ACHN (cell line): Measurements from ENCODE around the gene ZNF213.

Experiments
- DNase-seq: peaks from one replicate; pipeline ENCODE4 v3.0.0-alpha.2; 2015
- in situ Hi-C: cut with HindIII; loops from 2 replicates; pipeline ENCODE4 v1.10.0; 2017; ENCODE audit warnings: low sequenced_read_pairs, low pct_ligation_motif_present, low pct_unique_long_range_greater_than_20kb

The ZNF213 gene

GRCh38 chr16:3143598-3144320, 8.9 kb downstream of the ZNF213 start:
- no peak for DNase-seq

GRCh38 chr16:3144321-3144983, 9.6 kb downstream of the ZNF213 start:
- DNase-seq = no peak
- in situ Hi-C loops = no loop called here

More at GRCh38 chr16:3143598-3144320, 8.9 kb downstream of the ZNF213 start:
- in situ Hi-C loops = no loop called here

DNA sequence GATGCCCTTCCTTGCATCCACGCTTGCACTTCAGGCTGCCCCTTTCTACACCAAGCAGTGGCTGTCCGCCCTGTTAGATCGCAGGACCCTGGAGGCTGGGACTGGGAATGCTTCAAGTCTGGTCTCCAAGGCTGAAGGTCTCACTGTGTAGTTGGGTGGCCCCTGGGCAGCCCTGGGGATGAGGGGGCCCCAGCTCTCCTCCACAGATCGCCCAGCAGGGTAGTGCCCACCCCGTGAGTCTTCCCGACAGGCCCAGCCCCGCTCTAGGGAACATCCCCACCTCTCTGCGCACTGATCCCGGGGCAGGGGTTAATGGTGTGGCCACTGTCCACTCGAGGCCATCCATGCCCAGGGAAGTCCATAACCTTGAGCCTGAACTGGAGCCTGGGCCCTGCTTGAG, 10.3 kb downstream of the ZNF213 start:
- DNase-seq = no peak
- in situ Hi-C loops = no loop called here

DNA sequence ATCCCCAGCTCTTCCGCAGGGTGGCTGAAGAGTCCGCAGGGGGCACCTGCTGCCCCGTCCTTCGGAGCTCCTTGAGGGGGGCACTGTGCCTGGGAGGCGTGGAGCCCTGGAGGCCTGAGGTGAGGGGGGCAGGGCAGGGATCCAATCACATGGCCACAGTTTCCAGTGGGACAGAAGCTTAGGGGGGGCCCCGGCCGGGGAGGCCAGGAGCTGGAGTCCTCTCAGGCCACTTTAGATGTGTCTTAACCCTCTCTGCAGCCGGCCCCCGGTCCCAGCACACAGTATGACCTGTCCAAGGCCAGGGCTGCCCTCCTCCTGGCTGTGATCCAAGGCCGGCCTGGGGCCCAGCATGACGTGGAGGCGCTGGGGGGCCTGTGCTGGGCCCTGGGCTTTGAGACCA, 10.8 kb downstream of the ZNF213 start:
- in situ Hi-C loops = no loop called here
- no peak for DNase-seq

GRCh38 chr16:3147046-3147756, 12.4 kb downstream of the ZNF213 start:
- in situ Hi-C loops = no loop called here
- DNase-seq = no peak

GRCh38 chr16:3147757-3148104, 12.9 kb downstream of the ZNF213 start:
- no peak for DNase-seq
- in situ Hi-C loops = no loop called here

DNA sequence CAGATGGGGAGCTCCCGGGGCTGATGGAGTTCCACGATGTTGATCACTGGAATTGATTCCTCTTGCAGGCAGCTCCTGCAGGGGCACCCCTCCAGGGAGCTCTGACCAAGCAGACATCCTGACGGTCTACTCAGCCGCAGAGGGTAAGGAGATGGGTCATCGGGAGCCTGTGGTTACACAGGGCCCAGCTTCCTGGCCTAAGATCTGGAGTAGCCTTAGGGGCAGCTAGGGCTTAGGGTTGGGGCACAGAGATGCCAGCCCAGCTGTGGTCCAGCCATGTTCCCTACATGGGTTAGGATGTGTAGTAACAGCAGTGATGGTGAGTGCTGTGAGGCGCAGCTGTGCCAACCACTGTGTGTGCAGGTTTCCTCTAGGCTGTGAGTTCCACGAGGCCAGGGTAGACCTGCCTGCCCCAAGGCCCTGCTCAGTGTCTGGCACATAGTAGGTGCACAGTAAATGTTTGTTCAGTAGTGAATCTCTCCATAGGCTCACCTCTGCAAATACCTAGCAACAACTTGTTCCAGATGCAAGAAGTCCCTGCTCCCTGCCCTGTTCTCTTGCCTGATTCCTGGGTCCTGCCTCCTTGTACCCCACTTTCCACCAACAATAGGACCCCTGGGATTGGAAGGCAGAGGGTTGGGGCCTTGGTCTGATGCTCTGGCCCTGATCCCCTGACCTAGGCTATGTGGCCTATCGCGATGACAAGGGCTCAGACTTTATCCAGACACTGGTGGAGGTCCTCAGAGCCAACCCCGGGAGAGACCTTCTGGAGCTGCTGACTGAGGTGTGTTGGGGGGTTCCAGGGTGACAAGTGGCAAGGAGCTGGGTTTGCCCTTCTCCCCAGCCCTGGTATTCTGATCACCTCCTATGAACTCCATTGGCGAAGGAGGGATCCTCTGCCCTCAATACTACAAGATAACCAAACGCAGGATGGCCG, 13.7 kb downstream of the ZNF213 start:
- no peak for DNase-seq
- in situ Hi-C loops = no loop called here

DNA sequence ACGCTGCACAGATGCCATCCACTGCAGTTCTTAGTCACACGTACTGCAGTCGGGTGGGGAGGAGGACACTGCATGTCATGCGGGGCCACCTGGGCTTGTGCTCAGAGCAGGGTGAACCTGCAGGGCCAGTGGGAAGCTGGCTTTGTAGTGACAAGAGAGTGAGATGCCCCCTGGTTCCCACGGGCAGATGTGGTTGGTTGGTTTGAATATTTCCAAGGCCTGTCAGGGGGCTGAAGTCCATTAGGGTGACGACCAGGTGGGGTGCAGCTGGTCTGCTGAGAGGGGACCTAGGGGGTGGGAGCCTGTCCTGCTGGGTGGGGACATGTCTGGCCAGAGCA, 14.3 kb downstream of the ZNF213 start:
- in situ Hi-C loops = no loop called here
- no peak for DNase-seq

- in situ Hi-C loops = no loop called here
- DNase-seq = peak; percentile 39
Measured at GRCh38 chr16:3149630-3150345, 15.0 kb downstream of the ZNF213 start.

GRCh38 chr16:3150346-3151218, 15.8 kb downstream of the ZNF213 start:
- DNase-seq = peak; percentile 98
- in situ Hi-C loops = no loop called here

GRCh38 chr16:3152027-3152276, 17.1 kb downstream of the ZNF213 start:
- no peak for DNase-seq
- in situ Hi-C loops = no loop called here

GRCh38 chr16:3152277-3152990, 17.6 kb downstream of the ZNF213 start:
- peak; percentile 96 for DNase-seq
- in situ Hi-C loops = no loop called here

DNA sequence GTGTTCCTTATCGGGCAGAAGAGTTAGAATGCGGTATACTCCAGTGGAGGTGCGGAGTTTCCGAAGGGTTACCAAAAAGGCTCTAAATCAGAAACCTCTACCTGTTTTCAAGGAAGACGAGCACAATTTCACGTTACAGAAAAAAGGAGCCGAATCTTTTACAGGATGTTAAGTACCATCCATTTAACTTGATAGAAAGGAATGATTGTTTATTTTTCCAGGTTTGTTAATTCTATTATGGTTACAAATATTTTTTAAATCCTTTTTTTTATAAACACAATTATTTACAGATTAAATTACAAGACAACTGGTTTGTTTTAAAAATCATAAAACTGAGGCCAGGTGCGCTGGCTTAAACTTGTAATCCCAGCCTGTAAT, 18.2 kb downstream of the ZNF213 start:
- in situ Hi-C loops = no loop called here
- DNase-seq = no peak

- no peak for DNase-seq
- in situ Hi-C loops = no loop called here
Measured at GRCh38 chr16:3155181-3155580, 20.4 kb downstream of the ZNF213 start.

DNA sequence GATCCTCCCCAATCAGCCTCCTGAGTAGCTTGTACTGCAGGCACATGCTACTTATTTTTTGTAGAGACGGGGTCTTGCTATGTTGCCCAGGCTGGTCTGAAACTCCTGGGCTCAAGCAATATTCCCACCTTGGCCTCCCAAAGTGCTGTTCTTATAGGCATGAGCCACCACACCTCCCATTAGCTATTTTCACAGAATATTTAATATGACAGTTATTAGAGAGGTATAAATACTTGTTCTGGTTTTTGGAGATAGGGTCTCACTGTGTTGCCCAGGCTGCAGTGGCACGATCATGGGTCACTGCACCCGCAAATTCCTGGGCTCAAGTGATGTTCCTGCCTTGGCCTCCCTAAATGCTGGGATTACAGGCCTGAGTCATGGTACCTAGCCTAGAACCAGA, 21.1 kb downstream of the ZNF213 start:
- in situ Hi-C loops = no loop called here
- no peak for DNase-seq

DNA sequence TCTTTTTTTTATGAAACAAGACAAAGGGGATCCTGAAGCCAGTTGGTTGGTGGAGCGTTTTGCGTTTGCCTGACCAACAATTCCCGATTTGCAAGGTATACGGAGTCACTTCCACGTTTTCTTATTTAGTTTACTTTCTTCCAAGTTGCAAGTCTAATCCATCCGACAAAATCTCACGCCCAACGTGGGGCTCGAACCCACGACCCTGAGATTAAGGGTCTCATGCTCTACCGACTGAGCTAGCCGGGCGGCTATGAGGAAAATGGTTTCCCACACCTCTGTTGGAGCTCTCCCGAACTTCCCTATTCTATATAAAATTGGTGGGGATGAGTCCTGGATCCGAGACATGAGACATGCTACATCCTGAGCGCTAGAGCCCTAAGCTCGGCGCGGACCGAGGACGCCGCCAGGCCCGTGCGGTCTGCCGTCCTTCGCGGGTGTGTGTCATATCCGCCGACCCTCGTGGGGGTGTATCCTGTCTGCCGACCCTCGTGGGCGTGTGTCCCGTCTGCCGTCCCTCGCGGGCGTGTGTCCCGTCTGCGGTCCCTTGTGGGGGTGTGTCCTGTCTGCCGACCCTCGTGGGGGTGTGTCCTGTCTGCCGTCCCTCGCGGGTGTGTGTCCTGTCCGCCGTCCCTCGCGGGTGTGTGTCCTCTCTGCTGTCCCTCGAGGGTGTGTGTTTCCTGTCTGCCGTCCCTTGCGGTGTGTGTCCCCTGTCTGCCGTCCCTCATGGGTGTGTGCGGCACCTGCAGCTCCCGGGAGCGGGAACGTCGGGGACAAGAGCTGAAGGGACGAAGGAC, 22.6 kb downstream of the ZNF213 start:
- DNase-seq = peak; percentile 94
- in situ Hi-C loops = no loop called here
